HG02678 (cell line): ENCODE results near the gene SECTM1.

Experiments
- ATAC-seq: cut with Tn5 transposase; IDR thresholded peaks from one replicate; pipeline ENCODE4 v1.9.1; 2021; ENCODE audit warnings: mild to moderate bottlenecking, moderate library complexity; ENCODE audit not compliant: unreplicated experiment

SECTM1 gene

GRCh38 chr17:82317394-82318168 lies 16.0 kb downstream of the SECTM1 start, which contains the start of gene CD7:
Gene CD7, minus strand, starts transcription at chr17:82317608. Its CDS starts 113 bp downstream, at chr17:82317495.
- no peak for ATAC-seq

GRCh38 chr17:82316651-82317393 lies 16.7 kb downstream of the SECTM1 start:
- no peak for ATAC-seq

GRCh38 chr17:82315703-82316358 lies 17.7 kb downstream of the SECTM1 start:
- ATAC-seq, result no peak

GRCh38 chr17:82314727-82315605 lies 18.6 kb downstream of the SECTM1 start:
- no peak for ATAC-seq

GRCh38 chr17:82314012-82314726 lies 19.4 kb downstream of the SECTM1 start:
- no peak for ATAC-seq

GRCh38 chr17:82313195-82314011 lies 20.2 kb downstream of the SECTM1 start:
- no peak for ATAC-seq

- no peak for ATAC-seq
Observed at GRCh38 chr17:82311971-82312370, 21.6 kb downstream of the SECTM1 start.

- no peak for ATAC-seq
Observed at GRCh38 chr17:82310877-82311276, 22.7 kb downstream of the SECTM1 start.

GRCh38 chr17:82309656-82310570 lies 23.7 kb downstream of the SECTM1 start:
- no peak for ATAC-seq

- no peak for ATAC-seq
Observed at GRCh38 chr17:82305727-82306300, 27.8 kb downstream of the SECTM1 start.

- ATAC-seq, result no peak
Observed at GRCh38 chr17:82304826-82305726, 28.5 kb downstream of the SECTM1 start.

- ATAC-seq, result no peak
Observed at GRCh38 chr17:82303944-82304808, 29.4 kb downstream of the SECTM1 start.

- ATAC-seq, result no peak
Observed at GRCh38 chr17:82302991-82303943, 30.3 kb downstream of the SECTM1 start.

- ATAC-seq, result no peak
Observed at GRCh38 chr17:82302568-82302963, 31.0 kb downstream of the SECTM1 start.
